Thyroid gland (tissue), 4 donors: ENCODE results near the gene ZFHX3. TPM values are rescaled to one million over a fixed set of nuclear protein-coding genes. Genes with fewer than 3 reads are reported as not detected.

ENCODE experiments used
- DNase-seq, 2 donors: peaks; one replicate each; pipeline ENCODE4 v3.0.0-alpha.2; 2019
- H3K27ac ChIP-seq, 3 donors: fragments of 200-600 bp; sonication (generic); 1 replicate in 2 of 3; 2 replicates in 1 of 3; pipeline ENCODE4 v1.5.1; 2016 to 2019; ENCODE audit warnings: mild to moderate bottlenecking in 1 of 3, moderate library complexity in 1 of 3
- H3K27me3 ChIP-seq: fragments of 200-600 bp; sonication (generic); one replicate; pipeline ENCODE4 v1.5.1; 2019
- H3K36me3 ChIP-seq, 2 donors: fragments of 200-600 bp; sonication (generic); one replicate each; pipeline ENCODE4 v1.5.1; 2016 to 2019
- H3K4me1 ChIP-seq, 2 donors: fragments of 200-600 bp; sonication (generic); one replicate each; pipeline ENCODE4 v1.5.1; 2017 to 2019
- H3K4me3 ChIP-seq, 3 donors: fragments of 200-600 bp; sonication (generic); replicated peaks in 1 of 3; 1 replicate in 2 of 3; 2 replicates in 1 of 3; pipeline ENCODE4 v1.5.1; 2016; ENCODE audit warnings: mild to moderate bottlenecking in 1 of 3
- H3K9me3 ChIP-seq: fragments of 200-600 bp; sonication (generic); one replicate; pipeline ENCODE4 v1.5.1; 2017
- CTCF ChIP-seq, 6 experiments: fragments of 200-600 bp in 3 of 6; fragments of 450-650 bp in 3 of 6; sonication (generic) in 3 of 6; IDR thresholded peaks; one replicate each; pipeline ENCODE4 v1.5.1; 2016 to 2019; ENCODE audit warnings: antibody characterized with exemption in 6 of 6, mild to moderate bottlenecking in 2 of 6, inconsistent platforms in 1 of 6, moderate library complexity in 1 of 6
- POLR2A ChIP-seq, 2 donors: fragments of 450-650 bp; IDR thresholded peaks; one replicate each; pipeline ENCODE4 v1.6.1; 2017; ENCODE audit warnings: antibody characterized with exemption in 2 of 2, mild to moderate bottlenecking in 2 of 2, moderate library complexity in 1 of 2
- WGBS, 2 donors: methylation state at CpG; one replicate each; pipeline ENCODE4 v1.1.5; 2017; 5-methylcytosine and 5-hydroxymethylcytosine counted together
- intact Hi-C: fragments of 100-400 bp; cut with DNase I; formaldehyde crosslinking; loops from one replicate; pipeline ENCODE4 v1.15.1; 2023
- total RNA-seq, 4 donors: library from RNA; depleted of rRNA; stranded (reverse); fragments of >200 nt; gene quantifications; one replicate each; pipeline ENCODE4 v1.2.3, GENCODE V29; 2016

ZFHX3 gene
- total RNA-seq, 4 donors from 2014 or later, result 27.4 to 92.9 (median 45.5) TPM

DNA sequence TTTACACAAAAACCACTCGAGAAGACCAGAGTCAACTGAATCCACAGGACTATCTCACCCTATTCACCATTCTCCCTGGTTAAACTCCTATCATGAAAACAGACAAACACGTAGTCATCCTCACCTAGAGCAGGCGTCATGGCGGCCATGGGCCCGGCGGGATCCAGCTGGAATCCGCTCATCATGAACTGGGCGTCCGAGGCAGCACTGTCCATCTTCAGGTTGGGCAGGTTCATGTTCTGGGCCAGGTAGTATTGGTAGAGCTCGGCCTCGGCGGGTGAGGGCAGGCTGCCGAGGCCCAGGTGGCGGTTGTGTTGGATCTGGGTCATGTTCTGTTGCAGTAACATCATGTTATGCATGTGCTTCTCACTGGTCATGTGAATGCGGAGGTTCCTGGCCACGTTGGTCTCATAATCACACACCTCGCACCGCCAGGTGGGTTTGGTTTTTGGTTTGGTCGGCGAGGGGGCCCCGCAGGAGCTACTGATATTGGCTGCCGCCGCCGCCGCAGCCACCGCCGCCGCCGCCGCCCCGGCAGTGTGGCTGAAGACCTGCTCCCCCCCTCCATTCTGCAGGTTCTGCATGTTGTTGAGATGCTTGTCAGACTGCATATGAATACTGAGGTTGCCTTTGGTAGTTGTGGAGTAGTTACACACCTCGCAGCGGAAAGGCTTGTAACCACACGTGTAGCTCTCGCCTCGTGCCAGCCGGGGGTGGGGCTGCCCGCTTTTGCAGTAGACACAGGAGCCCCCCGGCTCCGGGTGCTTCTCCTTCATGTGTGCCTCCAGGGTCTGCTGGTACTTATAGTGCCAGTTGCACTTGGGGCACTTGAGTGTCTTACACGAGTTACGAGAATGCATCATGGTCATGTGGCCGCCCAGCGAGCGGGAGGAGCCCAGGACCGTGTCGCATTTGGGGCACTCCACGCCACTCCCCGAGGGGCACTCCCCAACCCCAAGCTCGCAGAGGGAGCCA, 90.3 kb downstream of the ZFHX3 start:
- TF ChIP-seq POLR2A (IDR thresholded peaks at IDR 0.05) (no peak), CTCF (IDR thresholded peaks at IDR 0.05) (no peak)
- H3K27ac ChIP-seq, result no peak overlapping the region
- no peak overlapping the region for H3K4me3 ChIP-seq
- H3K27me3 ChIP-seq, result no peaks in the 10 kb centered on the region
- no peak for DNase-seq
- 91 to 92% methylated on average over 43 to 47 of the region's 50 CpGs for WGBS, 2 donors
- intact Hi-C loops, result no loop called here
- H3K4me1 ChIP-seq, result peaks cover 15 to 16% of the 10 kb centered on the region in 2 donors
- no peaks in the 10 kb centered on the region for H3K9me3 ChIP-seq
- H3K36me3 ChIP-seq, result peaks cover 25 to 27% of the 10 kb centered on the region in 2 donors

DNA sequence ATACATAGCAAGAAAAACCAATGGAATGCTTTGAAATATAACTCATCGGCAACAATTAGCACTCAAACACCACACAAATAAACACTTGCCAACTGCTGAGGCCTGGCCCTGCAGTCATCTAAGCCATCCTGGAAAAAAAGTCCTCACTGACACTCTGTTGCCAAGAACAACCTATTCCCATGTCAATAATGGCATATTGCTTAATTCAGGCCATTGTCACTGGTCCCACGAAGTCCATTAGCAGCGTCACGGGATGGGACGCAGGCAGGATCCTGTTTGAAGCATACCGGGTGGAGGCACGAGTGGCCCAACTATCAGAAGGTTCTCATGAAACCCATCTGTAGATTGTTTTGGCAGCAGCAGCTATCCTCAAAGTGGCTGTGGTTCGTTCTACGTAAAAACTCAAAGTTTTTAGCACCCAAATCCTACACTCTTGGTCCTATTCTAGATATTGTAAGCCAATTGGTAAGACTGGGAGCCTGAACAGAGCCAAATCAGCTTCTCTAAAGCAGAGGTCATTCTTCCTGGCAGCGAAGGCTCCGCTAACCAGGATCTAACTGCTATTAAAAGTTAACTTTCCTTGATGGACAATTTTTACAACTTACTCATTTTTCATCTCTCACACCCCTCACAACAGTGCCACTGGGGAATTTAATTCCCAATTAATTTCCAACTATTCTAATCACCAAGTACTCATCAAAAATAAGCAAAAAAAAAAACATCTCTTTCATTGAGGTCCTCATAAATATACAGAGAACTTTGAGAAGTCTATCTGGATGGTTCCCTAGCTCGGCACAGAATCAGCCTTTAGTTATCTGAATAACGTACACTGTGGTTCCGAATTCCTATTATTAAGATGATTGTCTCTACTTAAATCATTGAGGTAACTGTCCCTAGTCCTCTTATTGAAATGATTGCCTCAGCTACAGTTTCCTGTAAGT, 91.5 kb downstream of the ZFHX3 start:
- no peak overlapping the region for H3K27ac ChIP-seq
- H3K36me3 ChIP-seq, result peaks cover 25 to 27% of the 10 kb centered on the region in 2 donors
- TF ChIP-seq CTCF (IDR thresholded peaks at IDR 0.05) (no peak), POLR2A (IDR thresholded peaks at IDR 0.05) (no peak)
- no peaks in the 10 kb centered on the region for H3K27me3 ChIP-seq
- peaks cover 23 to 26% of the 10 kb centered on the region in 2 donors for H3K4me1 ChIP-seq
- DNase-seq, result no peak
- no peak overlapping the region for H3K4me3 ChIP-seq
- H3K9me3 ChIP-seq, result no peaks in the 10 kb centered on the region
- intact Hi-C loops, result no loop called here
- WGBS, 2 donors, result 92 to 94% methylated on average over 14 of the region's 14 CpGs

DNA sequence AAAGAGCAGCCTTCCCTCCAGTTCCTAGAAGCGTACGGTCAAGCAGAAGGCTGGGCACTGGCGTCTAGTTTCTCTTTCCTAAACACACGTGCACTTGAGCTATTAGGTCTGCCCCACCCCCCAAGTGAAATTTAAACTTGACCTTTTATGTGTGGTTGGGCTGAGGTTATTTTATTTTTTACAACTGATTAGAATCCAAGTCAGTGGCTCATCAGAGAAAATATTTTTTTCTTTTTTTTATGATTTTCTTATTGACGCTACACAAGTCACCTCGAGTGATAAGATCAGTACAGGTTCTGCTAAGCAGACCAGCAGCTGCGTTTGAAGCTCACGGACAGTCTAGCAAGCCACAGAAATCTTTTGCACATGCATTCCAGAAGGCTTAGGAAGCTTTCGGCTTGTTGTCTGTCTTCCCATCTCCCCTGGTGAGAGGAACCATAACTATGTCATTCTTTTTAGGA, 95.1 kb downstream of the ZFHX3 start:
- H3K27me3 ChIP-seq, result no peaks in the 10 kb centered on the region
- no peak for DNase-seq
- no peaks in the 10 kb centered on the region for H3K9me3 ChIP-seq
- intact Hi-C loops, result no loop called here
- peak overlapping the region in 1 of 3 donors; percentile 50 for H3K27ac ChIP-seq
- 66 to 68% methylated on average over 9 of the region's 9 CpGs for WGBS, 2 donors
- peaks cover 14 to 20% of the 10 kb centered on the region in 2 donors for H3K36me3 ChIP-seq
- H3K4me1 ChIP-seq, result peaks cover 23 to 24% of the 10 kb centered on the region in 2 donors
- TF ChIP-seq CTCF (IDR thresholded peaks at IDR 0.05) (no peak), POLR2A (IDR thresholded peaks at IDR 0.05) (no peak)
- no peak overlapping the region for H3K4me3 ChIP-seq

GRCh38 chr16:72952404-72952803, 95.5 kb downstream of the ZFHX3 start:
- peaks cover 10 to 15% of the 10 kb centered on the region in 2 donors for H3K36me3 ChIP-seq
- H3K4me3 ChIP-seq, result no peak overlapping the region
- WGBS, 2 donors, result 81 to 86% methylated on average over 10 of the region's 10 CpGs
- H3K9me3 ChIP-seq, result no peaks in the 10 kb centered on the region
- H3K4me1 ChIP-seq, result peaks cover 27 to 28% of the 10 kb centered on the region in 2 donors
- no peak for DNase-seq
- intact Hi-C loops, result no loop called here
- TF ChIP-seq POLR2A (IDR thresholded peaks at IDR 0.05) (no peak), CTCF (IDR thresholded peaks at IDR 0.05) (no peak)
- H3K27ac ChIP-seq, result peak overlapping the region in 1 of 3 donors; percentile 50
- no peaks in the 10 kb centered on the region for H3K27me3 ChIP-seq
